Measurements from ENCODE around the gene C1orf167.

Gene C1orf167

DNA sequence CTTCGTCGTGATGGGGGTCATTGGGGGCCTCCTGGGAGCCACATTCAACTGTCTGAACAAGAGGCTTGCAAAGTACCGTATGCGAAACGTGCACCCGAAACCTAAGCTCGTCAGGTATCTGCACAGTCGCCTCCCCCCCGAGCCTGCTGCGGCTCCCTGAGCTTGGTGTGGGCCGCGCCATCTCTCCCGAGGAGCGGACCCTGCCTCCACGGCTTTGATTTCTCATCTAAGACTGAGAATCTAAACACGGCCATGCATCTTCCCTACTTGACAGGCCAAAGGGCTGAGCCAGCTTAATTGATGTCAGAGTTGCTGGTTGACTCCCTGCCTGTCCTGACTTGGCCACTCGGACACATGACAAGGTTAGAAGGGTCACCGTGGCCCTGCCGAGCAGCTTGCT, 66.5 kb downstream of the C1orf167 start:
- Histone ChIP-seq H3K4me1 (ENCODE audit: insufficient read depth, low read length, severe bottlenecking) (no peaks in the 10 kb centered on the region), H2AFZ (ENCODE audit: low read length) (no peak overlapping the region), H3K4me2 (ENCODE audit: low read length) (no peak overlapping the region), H3K9me2 (ENCODE audit: low read depth, low read length) (no peaks in the 10 kb centered on the region), H3K79me2 (ENCODE audit: insufficient read depth, low read length) (no peaks in the 10 kb centered on the region), H3K9ac (ENCODE audit: low read length) (no peak overlapping the region), H3K27ac (ENCODE audit: low read depth, low read length, poor library complexity, severe bottlenecking) (no peak overlapping the region), H3F3A (ENCODE audit: insufficient read depth, low read length) (no peaks in the 10 kb centered on the region), H3K4me3 (ENCODE audit: low read depth, low read length, poor library complexity, severe bottlenecking) (no peak overlapping the region), H3K9me3 (ENCODE audit: low read length) (no peaks in the 10 kb centered on the region), H3K36me3 (ENCODE audit: insufficient read depth, low read length) (peaks cover 71% of the 10 kb centered on the region), H4K20me1 (ENCODE audit: insufficient read depth, low read length) (no peaks in the 10 kb centered on the region), H3K27me3 (ENCODE audit: insufficient read depth, low read length) (no peaks in the 10 kb centered on the region)
- no peak for TF ChIP-seq EZH2 (IDR thresholded peaks at IDR 0.05; ENCODE audit: borderline replicate concordance, low read length)
- TF ChIP-seq, protein P1, sequence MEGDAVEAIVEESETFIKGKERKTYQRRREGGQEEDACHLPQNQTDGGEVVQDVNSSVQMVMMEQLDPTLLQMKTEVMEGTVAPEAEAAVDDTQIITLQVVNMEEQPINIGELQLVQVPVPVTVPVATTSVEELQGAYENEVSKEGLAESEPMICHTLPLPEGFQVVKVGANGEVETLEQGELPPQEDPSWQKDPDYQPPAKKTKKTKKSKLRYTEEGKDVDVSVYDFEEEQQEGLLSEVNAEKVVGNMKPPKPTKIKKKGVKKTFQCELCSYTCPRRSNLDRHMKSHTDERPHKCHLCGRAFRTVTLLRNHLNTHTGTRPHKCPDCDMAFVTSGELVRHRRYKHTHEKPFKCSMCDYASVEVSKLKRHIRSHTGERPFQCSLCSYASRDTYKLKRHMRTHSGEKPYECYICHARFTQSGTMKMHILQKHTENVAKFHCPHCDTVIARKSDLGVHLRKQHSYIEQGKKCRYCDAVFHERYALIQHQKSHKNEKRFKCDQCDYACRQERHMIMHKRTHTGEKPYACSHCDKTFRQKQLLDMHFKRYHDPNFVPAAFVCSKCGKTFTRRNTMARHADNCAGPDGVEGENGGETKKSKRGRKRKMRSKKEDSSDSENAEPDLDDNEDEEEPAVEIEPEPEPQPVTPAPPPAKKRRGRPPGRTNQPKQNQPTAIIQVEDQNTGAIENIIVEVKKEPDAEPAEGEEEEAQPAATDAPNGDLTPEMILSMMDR (IDR thresholded peaks at IDR 0.05; ENCODE audit: low read length): no peak

- Histone ChIP-seq H3K4me2 (ENCODE audit: low read length) (no peak overlapping the region), H3K36me3 (ENCODE audit: insufficient read depth, low read length) (peaks cover 84% of the 10 kb centered on the region), H3K9me2 (ENCODE audit: low read depth, low read length) (no peaks in the 10 kb centered on the region), H3K9ac (ENCODE audit: low read length) (no peak overlapping the region), H3K4me1 (ENCODE audit: insufficient read depth, low read length, severe bottlenecking) (no peaks in the 10 kb centered on the region), H3F3A (ENCODE audit: insufficient read depth, low read length) (no peaks in the 10 kb centered on the region), H2AFZ (ENCODE audit: low read length) (no peak overlapping the region), H3K27ac (ENCODE audit: low read depth, low read length, poor library complexity, severe bottlenecking) (no peak overlapping the region), H3K4me3 (ENCODE audit: low read depth, low read length, poor library complexity, severe bottlenecking) (no peak overlapping the region), H3K27me3 (ENCODE audit: insufficient read depth, low read length) (no peaks in the 10 kb centered on the region), H4K20me1 (ENCODE audit: insufficient read depth, low read length) (no peaks in the 10 kb centered on the region), H3K9me3 (ENCODE audit: low read length) (no peaks in the 10 kb centered on the region), H3K79me2 (ENCODE audit: insufficient read depth, low read length) (no peaks in the 10 kb centered on the region)
- no peak for TF ChIP-seq EZH2 (IDR thresholded peaks at IDR 0.05; ENCODE audit: borderline replicate concordance, low read length)
- TF ChIP-seq, protein P1 (IDR thresholded peaks at IDR 0.05; ENCODE audit: low read length): no peak
These were observed 70.1 kb downstream of the C1orf167 start for GRCh38 chr1:11831945-11832725.

GRCh38 chr1:11833497-11833896, 71.5 kb downstream of the C1orf167 start:
- Histone ChIP-seq H3K27me3 (ENCODE audit: insufficient read depth, low read length) (no peaks in the 10 kb centered on the region), H3K4me1 (ENCODE audit: insufficient read depth, low read length, severe bottlenecking) (no peaks in the 10 kb centered on the region), H3K9me3 (ENCODE audit: low read length) (no peaks in the 10 kb centered on the region), H3K27ac (ENCODE audit: low read depth, low read length, poor library complexity, severe bottlenecking) (no peak overlapping the region), H3K9me2 (ENCODE audit: low read depth, low read length) (no peaks in the 10 kb centered on the region), H3K36me3 (ENCODE audit: insufficient read depth, low read length) (peaks cover 85% of the 10 kb centered on the region), H3K9ac (ENCODE audit: low read length) (no peak overlapping the region), H3F3A (ENCODE audit: insufficient read depth, low read length) (no peaks in the 10 kb centered on the region), H3K4me2 (ENCODE audit: low read length) (no peak overlapping the region), H3K79me2 (ENCODE audit: insufficient read depth, low read length) (no peaks in the 10 kb centered on the region), H4K20me1 (ENCODE audit: insufficient read depth, low read length) (no peaks in the 10 kb centered on the region), H2AFZ (ENCODE audit: low read length) (no peak overlapping the region), H3K4me3 (ENCODE audit: low read depth, low read length, poor library complexity, severe bottlenecking) (no peak overlapping the region)
- TF ChIP-seq, protein P1 (IDR thresholded peaks at IDR 0.05; ENCODE audit: low read length): no peak
- no peak for TF ChIP-seq EZH2 (IDR thresholded peaks at IDR 0.05; ENCODE audit: borderline replicate concordance, low read length)
